Activated T-cell treated with anti-CD3 and anti-CD28 coated beads for 1 hour (primary cell): ENCODE measurements around the gene FOXN1.

Experiments used
- DNase-seq: peaks from one replicate; pipeline ENCODE4 v3.0.0-alpha.2; 2020; ENCODE audit warnings: low read depth

Gene FOXN1

GRCh38 chr17:28524476-28525424, 18.6 kb downstream of the FOXN1 start:
- DNase-seq, result no peak

GRCh38 chr17:28526381-28526780, 20.2 kb downstream of the FOXN1 start:
- DNase-seq, result no peak

GRCh38 chr17:28527181-28527681, 21.1 kb downstream of the FOXN1 start:
- no peak for DNase-seq

GRCh38 chr17:28527859-28528258, 21.7 kb downstream of the FOXN1 start:
- no peak for DNase-seq

DNA sequence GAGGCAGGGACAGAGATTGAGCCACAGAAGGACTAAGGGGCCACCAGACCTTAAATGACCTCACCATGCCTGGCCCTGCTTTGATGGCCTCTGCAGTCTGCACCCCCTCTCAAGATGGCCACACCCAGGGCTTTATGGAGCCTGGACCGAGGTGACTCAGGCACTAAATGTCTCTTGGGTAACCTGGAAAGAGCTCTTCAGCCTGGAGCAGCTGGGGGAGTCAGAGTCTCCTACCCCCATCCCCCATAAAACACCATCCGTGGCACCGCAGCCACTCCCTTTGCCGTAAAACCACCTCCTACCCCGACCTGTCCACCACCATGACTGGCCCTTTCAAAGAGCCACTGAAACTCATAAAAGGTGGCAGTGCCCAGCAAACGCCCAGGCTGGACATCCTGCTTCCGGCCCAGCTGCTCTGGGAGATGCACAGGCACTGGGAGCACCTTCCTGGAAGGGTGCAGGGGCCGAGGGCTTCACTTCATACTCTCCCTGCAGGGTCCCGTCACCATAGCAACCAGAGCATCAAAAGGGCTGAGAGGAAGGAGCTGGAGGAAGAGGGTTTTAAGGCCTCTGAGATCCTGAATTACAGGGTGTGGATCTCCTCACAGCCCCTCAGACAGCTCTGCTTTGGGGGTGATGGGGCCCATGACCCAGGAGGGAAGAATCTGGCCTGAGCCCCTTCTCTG, 22.3 kb downstream of the FOXN1 start:
- no peak for DNase-seq

DNA sequence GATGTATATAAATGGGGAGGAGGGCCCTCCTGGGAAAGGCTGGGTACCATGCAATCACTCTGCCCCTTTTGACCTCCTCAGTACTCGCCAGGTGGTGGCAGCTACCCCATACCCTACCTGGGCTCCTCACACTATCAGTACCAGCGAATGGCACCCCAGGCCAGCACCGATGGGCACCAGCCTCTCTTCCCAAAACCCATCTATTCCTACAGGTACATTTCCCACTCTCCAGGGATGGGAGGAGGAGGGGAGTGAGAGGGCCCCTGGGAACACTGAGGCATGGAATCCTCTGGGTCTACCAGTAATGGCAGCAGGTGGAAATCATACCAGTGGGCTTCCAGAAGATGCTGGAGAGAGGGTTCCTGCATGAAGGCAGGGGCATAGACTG, 22.9 kb downstream of the FOXN1 start:
- no peak for DNase-seq

- no peak for DNase-seq
These were observed 24.1 kb downstream of the FOXN1 start for GRCh38 chr17:28530250-28530649.

- DNase-seq, result no peak
These were observed 24.8 kb downstream of the FOXN1 start for GRCh38 chr17:28530926-28531325.

- no peak for DNase-seq
These were observed 26.2 kb downstream of the FOXN1 start for GRCh38 chr17:28532050-28532960.

GRCh38 chr17:28533091-28533807, 27.1 kb downstream of the FOXN1 start:
- DNase-seq, result no peak

DNA sequence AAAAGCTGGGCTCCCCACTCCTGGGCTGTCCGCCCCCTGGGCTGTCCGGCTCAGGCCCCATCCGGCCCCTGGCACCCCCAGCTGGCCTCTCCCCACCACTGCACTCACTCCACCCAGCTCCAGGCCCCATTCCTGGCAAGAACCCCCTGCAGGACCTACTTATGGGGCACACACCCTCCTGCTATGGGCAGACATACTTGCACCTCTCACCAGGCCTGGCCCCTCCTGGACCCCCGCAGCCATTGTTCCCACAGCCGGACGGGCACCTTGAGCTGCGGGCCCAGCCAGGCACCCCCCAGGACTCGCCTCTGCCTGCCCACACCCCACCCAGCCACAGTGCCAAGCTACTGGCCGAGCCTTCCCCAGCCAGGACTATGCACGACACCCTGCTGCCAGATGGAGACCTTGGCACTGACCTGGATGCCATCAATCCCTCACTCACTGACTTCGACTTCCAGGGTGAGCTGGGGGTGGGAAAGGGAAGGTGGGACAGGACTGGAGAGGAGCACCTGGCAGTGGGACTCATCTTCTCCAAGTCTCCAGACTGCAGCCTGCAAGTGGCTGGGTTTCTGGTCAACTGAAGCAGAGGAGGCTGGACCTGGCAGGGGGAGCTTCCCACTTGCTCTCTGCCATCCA, 28.7 kb downstream of the FOXN1 start:
- no peak for DNase-seq

GRCh38 chr17:28536532-28537218, 30.5 kb downstream of the FOXN1 start:
- DNase-seq, result no peak

- DNase-seq, result no peak
These were observed 31.1 kb downstream of the FOXN1 start for GRCh38 chr17:28537219-28537610.

GRCh38 chr17:28538296-28538895, 32.2 kb downstream of the FOXN1 start:
- no peak for DNase-seq

DNA sequence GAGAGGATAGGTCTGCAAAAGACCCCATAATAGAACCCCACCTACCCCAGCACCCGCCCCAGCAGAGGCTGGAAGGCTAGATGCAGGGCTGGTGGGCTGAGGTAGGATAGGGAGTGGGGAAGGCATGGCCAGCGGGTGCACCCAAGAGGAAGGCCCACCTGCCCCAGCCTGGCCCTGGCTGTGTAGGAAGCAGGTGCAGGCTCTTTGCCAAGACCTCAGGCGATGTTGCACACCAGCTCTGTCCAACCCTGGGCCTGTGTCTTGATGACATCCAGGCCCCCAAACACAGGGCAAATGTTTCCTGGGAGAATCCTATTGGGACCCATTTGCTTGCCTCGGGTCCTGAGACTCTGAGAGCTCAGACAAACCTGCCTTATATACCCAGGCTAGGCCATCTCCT, 34.1 kb downstream of the FOXN1 start:
- no peak for DNase-seq

DNA sequence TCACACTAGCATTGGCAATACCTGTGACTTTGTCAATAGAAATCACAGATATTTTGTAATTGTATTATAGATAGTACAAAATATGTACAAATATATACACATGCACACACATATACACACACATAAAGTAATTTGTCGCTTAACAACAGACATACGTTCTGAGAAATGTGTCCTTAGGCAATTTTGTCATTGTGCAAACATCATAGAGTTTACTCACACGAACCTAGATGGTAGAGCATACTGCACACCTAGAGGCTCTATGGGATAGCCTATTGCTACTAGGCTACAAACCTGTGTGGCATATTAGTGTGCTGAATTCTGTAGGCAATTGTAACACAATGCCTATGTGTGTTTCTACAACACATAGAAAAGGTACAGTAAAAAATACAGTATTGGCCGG, 35.3 kb downstream of the FOXN1 start:
- DNase-seq, result no peak

DNA sequence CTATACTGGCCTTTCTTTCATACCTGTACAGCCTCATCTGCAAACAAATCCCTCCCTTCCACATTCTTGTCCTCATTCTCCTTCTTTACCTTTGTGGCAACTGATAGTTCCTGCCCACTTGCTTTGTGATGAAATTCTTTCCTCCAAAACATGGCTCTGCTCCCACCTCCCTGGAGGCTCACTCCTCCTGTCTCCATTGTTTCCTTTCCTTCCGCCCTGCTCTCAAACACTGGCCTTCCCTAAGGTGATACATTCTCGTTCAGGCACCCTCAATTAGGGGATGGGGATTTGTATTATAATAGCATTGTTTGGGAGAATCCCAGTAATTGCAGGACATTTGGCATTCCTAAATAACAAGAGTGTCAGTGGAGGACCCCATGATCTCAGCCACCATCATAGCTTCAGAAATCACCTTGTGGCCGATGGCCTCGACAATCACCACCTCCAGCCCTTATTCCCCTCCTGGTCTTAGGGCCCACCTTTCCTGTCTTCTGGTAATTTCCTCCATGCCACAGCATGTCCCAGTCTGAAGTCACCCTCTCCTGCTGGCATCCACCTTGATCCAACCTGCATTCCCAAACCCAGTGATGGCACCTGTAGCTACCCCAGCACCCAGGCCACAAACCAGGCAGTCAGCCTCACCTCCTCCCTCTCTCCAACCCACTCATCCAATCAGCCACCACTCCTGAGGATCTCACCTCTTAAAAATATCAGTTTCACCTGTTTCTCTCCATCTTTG, 38.4 kb downstream of the FOXN1 start:
- no peak for DNase-seq

GRCh38 chr17:28545141-28545503, 39.0 kb downstream of the FOXN1 start:
- DNase-seq, result no peak

DNA sequence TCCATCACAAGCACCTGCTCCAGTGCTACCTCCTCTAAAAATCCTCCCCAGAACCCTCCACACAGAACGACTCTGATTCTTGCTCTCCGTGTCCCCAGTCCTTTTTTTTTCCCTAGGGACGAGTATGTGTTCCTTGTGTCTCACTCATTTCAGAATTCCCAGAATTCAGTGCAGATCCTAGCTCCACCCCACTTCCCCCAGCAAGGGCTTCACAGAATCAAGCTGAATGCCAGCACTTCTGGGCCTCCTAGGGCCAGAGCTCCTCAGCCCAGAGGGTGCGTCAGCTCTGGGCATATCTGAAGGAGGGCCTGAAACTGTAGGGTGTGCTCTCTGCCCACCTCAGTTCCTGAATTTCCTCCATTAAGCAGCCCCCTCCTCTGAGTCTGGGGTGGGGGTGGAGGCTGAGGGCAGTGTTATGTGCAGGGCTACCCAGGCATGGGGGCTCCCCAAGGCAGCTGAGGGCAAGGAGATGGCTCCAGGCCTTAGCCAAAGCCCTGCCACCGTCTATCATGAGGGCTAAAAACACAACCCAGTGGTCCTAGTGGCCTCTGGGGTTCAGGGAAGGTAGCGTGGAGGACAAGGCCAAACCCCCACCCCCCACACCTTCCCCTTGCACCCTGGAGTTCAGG, 39.8 kb downstream of the FOXN1 start:
- no peak for DNase-seq
